IMR-90 (cell line): ENCODE measurements around the gene GSK3B. TPM values are rescaled to one million over a fixed set of nuclear protein-coding genes. Genes with fewer than 3 reads are reported as not detected.

Experiments
- ATAC-seq: fragments of 200-7000 bp; cut with Tn5 transposase; 2 replicates; pipeline ENCODE4 v1.9.1; 2020; ENCODE audit warnings: low read depth, mild to moderate bottlenecking, moderate library complexity
- BruUV-seq: library from RNA; stranded (reverse); fragments of 400-500 nt; replicated peaks from 2 replicates; lab custom pipeline; 2021; lab: Mats Ljungman, UMichigan
- CTCF ChIA-PET: fragments of 300-600 bp; formaldehyde crosslinking; extraction: SDS; loops from one replicate; lab custom pipeline; 2021; ENCODE audit warnings: antibody characterized with exemption; lab: Yijun Ruan, JAX
- POLR2A ChIA-PET: fragments of 300-600 bp; sonication (Branson Sonifier 250); formaldehyde crosslinking; loops from one replicate; lab custom pipeline; 2022; ENCODE audit warnings: antibody characterized with exemption; ENCODE audit not compliant: unreplicated experiment; lab: Charles Lee
- DNase-seq: peaks from one replicate; pipeline ENCODE4 v3.0.0; 2013
- H2AFZ ChIP-seq: replicated peaks from 2 replicates; pipeline ENCODE3; 2013; ENCODE audit warnings: low read length, mild to moderate bottlenecking; ENCODE audit not compliant: poor library complexity
- H2AK5ac ChIP-seq: 2 replicates; pipeline ENCODE4 v1.6.1; 2013; ENCODE audit warnings: low read depth, low read length, inconsistent platforms
- H2AK9ac ChIP-seq: replicated peaks from 2 replicates; pipeline ENCODE3; 2013; ENCODE audit warnings: mild to moderate bottlenecking, low read depth, low read length, moderate library complexity; ENCODE audit not compliant: poor library complexity
- H2BK120ac ChIP-seq: 2 replicates; pipeline ENCODE4 v1.6.1; 2013; ENCODE audit warnings: low read depth, low read length, inconsistent platforms
- H2BK15ac ChIP-seq: 3 replicates; pipeline ENCODE4 v1.6.1; 2013; ENCODE audit warnings: low read depth, low read length, inconsistent platforms
- H2BK20ac ChIP-seq: 2 replicates; pipeline ENCODE4 v1.6.1; 2013; ENCODE audit warnings: low read depth, mild to moderate bottlenecking, inconsistent platforms, low read length, moderate library complexity
- H2BK5ac ChIP-seq: 2 replicates; pipeline ENCODE4 v1.6.1; 2013; ENCODE audit warnings: mild to moderate bottlenecking, low read depth, low read length, inconsistent platforms; ENCODE audit not compliant: poor library complexity, severe bottlenecking
- H3K14ac ChIP-seq: replicated peaks from 2 replicates; pipeline ENCODE4 v1.6.1; 2013; ENCODE audit warnings: low read depth, low read length, inconsistent platforms
- H3K18ac ChIP-seq: 2 replicates; pipeline ENCODE4 v1.6.1; 2013; ENCODE audit warnings: low read depth, low read length, control low read depth
- H3K23ac ChIP-seq: 2 replicates; pipeline ENCODE4 v1.6.1; 2013; ENCODE audit warnings: low read depth, low read length, inconsistent platforms
- H3K27ac ChIP-seq: 2 replicates; pipeline ENCODE4 v1.5.1; 2013; ENCODE audit warnings: mild to moderate bottlenecking, control low read depth, low read length; ENCODE audit not compliant: insufficient read depth
- H3K27me3 ChIP-seq: 2 replicates; pipeline ENCODE4 v1.6.1; 2013; ENCODE audit warnings: low read length; ENCODE audit not compliant: control insufficient read depth, insufficient read depth
- H3K36me3 ChIP-seq: 2 replicates; pipeline ENCODE4 v1.6.1; 2013; ENCODE audit warnings: low read length, mixed read lengths; ENCODE audit not compliant: control insufficient read depth, insufficient read depth
- H3K4ac ChIP-seq: 2 replicates; pipeline ENCODE4 v1.6.1; 2013; ENCODE audit warnings: low read depth, low read length, inconsistent platforms
- H3K4me1 ChIP-seq: 2 replicates; pipeline ENCODE4 v1.6.1; 2013; ENCODE audit warnings: low read length, mixed read lengths; ENCODE audit not compliant: control insufficient read depth, insufficient read depth
- H3K4me2 ChIP-seq: 2 replicates; pipeline ENCODE4 v1.6.1; 2013; ENCODE audit warnings: low read depth, mild to moderate bottlenecking, control low read depth, low read length, moderate library complexity
- H3K4me3 ChIP-seq: 2 replicates; pipeline ENCODE4 v1.5.1; 2013; ENCODE audit warnings: low read depth, mild to moderate bottlenecking, control low read depth, low read length, moderate library complexity; ENCODE audit not compliant: insufficient read depth
- H3K56ac ChIP-seq: 2 replicates; pipeline ENCODE4 v1.6.1; 2013; ENCODE audit warnings: low read length, inconsistent platforms; ENCODE audit not compliant: insufficient read depth; ENCODE audit errors: extremely low read depth
- H3K79me1 ChIP-seq, 2 experiments: 2 replicates each; pipeline ENCODE4 v1.6.1; 2013; ENCODE audit warnings: low read length in 2 of 2, inconsistent platforms in 1 of 2, low read depth in 1 of 2
- H3K9ac ChIP-seq: 2 replicates; pipeline ENCODE4 v1.6.1; 2013; ENCODE audit warnings: low read depth, low read length, control low read depth
- H3K9me1 ChIP-seq: 2 replicates; pipeline ENCODE4 v1.6.1; 2013; ENCODE audit warnings: low read length, inconsistent platforms; ENCODE audit not compliant: insufficient read depth
- H3K9me3 ChIP-seq: 2 replicates; pipeline ENCODE4 v1.6.1; 2013; ENCODE audit warnings: low read length; ENCODE audit not compliant: control insufficient read depth, insufficient read depth
- H4K20me1 ChIP-seq: 2 replicates; pipeline ENCODE4 v1.6.1; 2013; ENCODE audit warnings: low read length, inconsistent platforms; ENCODE audit not compliant: insufficient read depth
- H4K5ac ChIP-seq: 2 replicates; pipeline ENCODE4 v1.6.1; 2013; ENCODE audit warnings: mild to moderate bottlenecking, low read depth, low read length, control low read depth
- H4K8ac ChIP-seq, 2 experiments: 2 replicates each; pipeline ENCODE4 v1.6.1; 2013; ENCODE audit warnings: low read depth in 2 of 2, low read length in 2 of 2, control low read depth in 1 of 2, inconsistent platforms in 1 of 2
- H4K91ac ChIP-seq: 2 replicates; pipeline ENCODE4 v1.6.1; 2013; ENCODE audit warnings: low read depth, low read length, inconsistent platforms; ENCODE audit not compliant: insufficient read depth
- NFE2L2 ChIP-seq: fragments of 150-350 bp; IDR thresholded peaks from 2 replicates; pipeline ENCODE4 v1.6.1; 2016; ENCODE audit warnings: low read depth, mild to moderate bottlenecking, low read length
- RAD21 ChIP-seq: IDR thresholded peaks from 2 replicates; pipeline ENCODE4 v1.6.1; 2012; ENCODE audit warnings: low read length, improper control_type of control experiment
- RCOR1 ChIP-seq: IDR thresholded peaks from 2 replicates; pipeline ENCODE4 v1.6.1; 2012; ENCODE audit warnings: mild to moderate bottlenecking, low read length, improper control_type of control experiment; ENCODE audit not compliant: insufficient replicate concordance
- RFX5 ChIP-seq: IDR thresholded peaks from 2 replicates; pipeline ENCODE4 v1.8.0; 2012; ENCODE audit warnings: low read depth, mild to moderate bottlenecking, low read length, moderate library complexity
- SMC3 ChIP-seq: fragments of 150-350 bp; IDR thresholded peaks from 2 replicates; pipeline ENCODE4 v1.6.1; 2016; ENCODE audit warnings: low read depth, mild to moderate bottlenecking, antibody characterized with exemption, low read length, moderate library complexity
- WGBS, 2 experiments: methylation state at CpG; one replicate each; pipeline versions ENCODE4 v1.1.5 to v1.1.7; 2013; ENCODE audit warnings: missing lambda C conversion rate in 2 of 2; ENCODE audit not compliant: insufficient read length in 1 of 2; ENCODE audit errors: extremely low coverage in 2 of 2; 5-methylcytosine and 5-hydroxymethylcytosine counted together
- dilution Hi-C: fragments of 300-500 bp; cut with HindIII; formaldehyde crosslinking; loops from one replicate; pipeline ENCODE4 v1.14.3; 2018; ENCODE audit warnings: low sequenced_read_pairs; ENCODE audit not compliant: unreplicated experiment
- in situ Hi-C: fragments of 300-500 bp; cut with MboI; formaldehyde crosslinking; loops from 3 replicates; pipeline ENCODE4 v1.14.3; 2019; ENCODE audit warnings: low sequenced_read_pairs, inconsistent platforms, mixed read lengths
- intact Hi-C: fragments of 100-400 bp; cut with micrococcal nuclease; formaldehyde crosslinking; loops from 2 replicates; pipeline ENCODE4 v1.10.0; 2022
- polyA plus RNA-seq, 3 experiments: library from polyadenylated mRNA; depleted of rRNA; stranded (reverse); fragments of >200 nt; gene quantifications; 2 replicates each; pipeline ENCODE4 v1.2.3, GENCODE V29; 2012; ENCODE audit warnings: low replicate concordance in 1 of 3
- total RNA-seq: library from RNA; depleted of rRNA; stranded (reverse); fragments of >200 nt; gene quantifications from 2 replicates; pipeline ENCODE4 v1.2.3, GENCODE V29; 2012
- TF ChIP-seq, protein P1 (sequence below): fragments of 150-350 bp; IDR thresholded peaks from 2 replicates; pipeline ENCODE4 v1.6.1; 2017; ENCODE audit warnings: mild to moderate bottlenecking, antibody characterized with exemption, low read length, low read depth
- TF ChIP-seq, protein P2 (sequence below): conservative IDR thresholded peaks from 2 replicates; pipeline ENCODE4 v1.5.1; 2012; ENCODE audit warnings: mild to moderate bottlenecking, low read depth, low read length, improper control_type of control experiment

The GSK3B gene
- total and polyA plus RNA-seq, 2 of the 4 experiments (the other 2 are of a cell fraction) = 19.2 to 33.2 TPM

DNA sequence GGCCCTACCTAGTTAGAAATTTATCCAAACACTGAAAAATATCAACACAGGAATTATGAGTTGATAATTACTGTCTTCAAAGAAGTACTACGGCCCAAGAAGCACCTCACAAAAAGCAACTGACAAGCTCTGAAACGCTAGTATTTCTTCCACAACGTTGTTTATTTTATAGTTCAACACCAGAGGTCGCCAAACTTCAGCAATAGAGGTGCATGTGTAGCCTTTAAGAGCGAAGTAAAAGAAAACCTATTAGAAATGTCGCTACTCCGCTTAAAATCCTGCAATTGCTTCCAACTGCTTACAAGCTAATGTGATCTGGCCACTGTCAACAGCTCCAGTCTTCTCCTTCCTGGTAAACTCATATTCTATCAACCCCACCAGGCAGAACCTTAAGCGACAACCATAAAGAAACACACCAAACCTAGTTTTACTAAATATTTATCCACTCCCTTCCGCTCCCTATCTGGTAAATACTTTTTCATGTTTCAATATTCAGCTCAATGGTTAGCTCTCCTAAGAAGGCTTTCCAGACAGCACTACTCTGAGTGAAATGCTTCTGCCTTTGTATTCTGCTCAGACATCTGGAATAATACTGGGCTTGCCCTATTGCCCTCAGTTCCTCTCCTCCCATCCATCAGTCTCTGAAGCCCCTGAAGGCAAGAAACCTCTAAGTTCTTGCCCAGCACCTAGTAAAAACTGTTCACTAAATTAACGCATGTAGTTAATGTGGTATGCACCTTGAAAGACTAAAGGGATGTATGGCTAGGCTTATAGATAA is 202.1 kb downstream of the GSK3B start:
- Histone ChIP-seq H3K4me1 (no peaks in the 10 kb centered on the region), H3K27me3 (no peaks in the 10 kb centered on the region), H3K9me3 (peaks cover 4% of the 10 kb centered on the region), H3K9ac (no peak overlapping the region), H4K91ac (no peak overlapping the region), H3K79me1 (no peaks in the 10 kb centered on the region; a peak in 1 of 4 replicates), H2BK120ac (no peak overlapping the region), H3K56ac (no peak overlapping the region), H2BK5ac (no peak overlapping the region), H3K23ac (no peak overlapping the region), H4K20me1 (no peaks in the 10 kb centered on the region), H2AK5ac (no peak overlapping the region), H4K8ac (no peak overlapping the region), H2BK20ac (no peak overlapping the region), H3K4ac (no peak overlapping the region), H3K14ac (no peak overlapping the region), H3K36me3 (peaks cover 6% of the 10 kb centered on the region; the same call in 1 of the 2 replicates), H2AK9ac (no peak overlapping the region), H3K9me1 (0 out of 2 replicates have a peak, but pooled peaks cover 3% of the 10 kb centered on the region), H2BK15ac (no peak overlapping the region), H3K27ac (no peak overlapping the region), H4K5ac (no peak overlapping the region), H3K18ac (no peak overlapping the region), H3K4me3 (no peak overlapping the region), H2AFZ (no peak overlapping the region), H3K4me2 (peak overlapping the region; percentile 32; the same call in 1 of the 2 replicates)
- TF ChIP-seq RFX5 (no peak), NFE2L2 (no peak), RCOR1 (no peak), SMC3 (peak; percentile 74), RAD21 (peak; percentile 89)
- TF ChIP-seq, protein P1, sequence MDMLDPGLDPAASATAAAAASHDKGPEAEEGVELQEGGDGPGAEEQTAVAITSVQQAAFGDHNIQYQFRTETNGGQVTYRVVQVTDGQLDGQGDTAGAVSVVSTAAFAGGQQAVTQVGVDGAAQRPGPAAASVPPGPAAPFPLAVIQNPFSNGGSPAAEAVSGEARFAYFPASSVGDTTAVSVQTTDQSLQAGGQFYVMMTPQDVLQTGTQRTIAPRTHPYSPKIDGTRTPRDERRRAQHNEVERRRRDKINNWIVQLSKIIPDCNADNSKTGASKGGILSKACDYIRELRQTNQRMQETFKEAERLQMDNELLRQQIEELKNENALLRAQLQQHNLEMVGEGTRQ = no peak
- TF ChIP-seq, protein P2, sequence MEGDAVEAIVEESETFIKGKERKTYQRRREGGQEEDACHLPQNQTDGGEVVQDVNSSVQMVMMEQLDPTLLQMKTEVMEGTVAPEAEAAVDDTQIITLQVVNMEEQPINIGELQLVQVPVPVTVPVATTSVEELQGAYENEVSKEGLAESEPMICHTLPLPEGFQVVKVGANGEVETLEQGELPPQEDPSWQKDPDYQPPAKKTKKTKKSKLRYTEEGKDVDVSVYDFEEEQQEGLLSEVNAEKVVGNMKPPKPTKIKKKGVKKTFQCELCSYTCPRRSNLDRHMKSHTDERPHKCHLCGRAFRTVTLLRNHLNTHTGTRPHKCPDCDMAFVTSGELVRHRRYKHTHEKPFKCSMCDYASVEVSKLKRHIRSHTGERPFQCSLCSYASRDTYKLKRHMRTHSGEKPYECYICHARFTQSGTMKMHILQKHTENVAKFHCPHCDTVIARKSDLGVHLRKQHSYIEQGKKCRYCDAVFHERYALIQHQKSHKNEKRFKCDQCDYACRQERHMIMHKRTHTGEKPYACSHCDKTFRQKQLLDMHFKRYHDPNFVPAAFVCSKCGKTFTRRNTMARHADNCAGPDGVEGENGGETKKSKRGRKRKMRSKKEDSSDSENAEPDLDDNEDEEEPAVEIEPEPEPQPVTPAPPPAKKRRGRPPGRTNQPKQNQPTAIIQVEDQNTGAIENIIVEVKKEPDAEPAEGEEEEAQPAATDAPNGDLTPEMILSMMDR = peak; percentile 77
- no TSS peak for BruUV-seq
- CTCF ChIA-PET = interaction anchor here (0.8 to 1.8 kb wide), 7 partner anchors 9 to 291 kb away, joined by 3 to 11 read pairs (median 3); no protein-coding TSS in a partner anchor
- in situ Hi-C loops (no loop called here), intact Hi-C loops (loop anchor here (1.0 kb wide), 4 partner anchors 202 to 525 kb away; partner anchors contain the start of gene GSK3B), dilution Hi-C loops (no loop called here)
- DNase-seq (peak; percentile 71), ATAC-seq (peak; percentile 70; the same call in 1 of the 2 replicates)
- 9 to 100% methylated on average over 1 to 3 of the region's 10 CpGs for WGBS, 2 experiments
- POLR2A ChIA-PET = no interaction called here
